ENCODE measurements around the gene MBOAT1.

The MBOAT1 gene

GRCh38 chr6:20110478-20110877 is 101.8 kb downstream of the MBOAT1 start:
- TF ChIP-seq, protein P1, sequence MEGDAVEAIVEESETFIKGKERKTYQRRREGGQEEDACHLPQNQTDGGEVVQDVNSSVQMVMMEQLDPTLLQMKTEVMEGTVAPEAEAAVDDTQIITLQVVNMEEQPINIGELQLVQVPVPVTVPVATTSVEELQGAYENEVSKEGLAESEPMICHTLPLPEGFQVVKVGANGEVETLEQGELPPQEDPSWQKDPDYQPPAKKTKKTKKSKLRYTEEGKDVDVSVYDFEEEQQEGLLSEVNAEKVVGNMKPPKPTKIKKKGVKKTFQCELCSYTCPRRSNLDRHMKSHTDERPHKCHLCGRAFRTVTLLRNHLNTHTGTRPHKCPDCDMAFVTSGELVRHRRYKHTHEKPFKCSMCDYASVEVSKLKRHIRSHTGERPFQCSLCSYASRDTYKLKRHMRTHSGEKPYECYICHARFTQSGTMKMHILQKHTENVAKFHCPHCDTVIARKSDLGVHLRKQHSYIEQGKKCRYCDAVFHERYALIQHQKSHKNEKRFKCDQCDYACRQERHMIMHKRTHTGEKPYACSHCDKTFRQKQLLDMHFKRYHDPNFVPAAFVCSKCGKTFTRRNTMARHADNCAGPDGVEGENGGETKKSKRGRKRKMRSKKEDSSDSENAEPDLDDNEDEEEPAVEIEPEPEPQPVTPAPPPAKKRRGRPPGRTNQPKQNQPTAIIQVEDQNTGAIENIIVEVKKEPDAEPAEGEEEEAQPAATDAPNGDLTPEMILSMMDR (IDR thresholded peaks at IDR 0.05), result no peak

DNA sequence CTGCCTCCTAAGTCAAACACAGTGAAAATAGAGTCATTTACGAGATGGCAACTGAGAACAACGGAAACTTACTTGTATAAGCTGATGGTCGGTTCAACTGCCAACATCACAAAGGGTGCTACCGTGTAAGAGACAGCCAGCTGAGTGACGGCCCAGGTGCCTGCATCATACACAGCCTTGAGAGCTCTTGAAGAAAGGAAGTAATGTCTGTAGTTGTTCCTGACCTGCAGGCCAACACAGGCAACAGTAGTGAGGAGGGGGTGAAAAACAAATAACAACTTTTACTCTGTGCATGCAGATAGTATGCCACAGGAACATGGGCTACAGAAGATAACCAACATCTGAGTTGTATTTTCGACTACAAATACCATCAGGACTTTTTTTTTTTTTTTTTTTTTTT is 102.7 kb downstream of the MBOAT1 start:
- TF ChIP-seq, protein P1 (IDR thresholded peaks at IDR 0.05), result no peak

DNA sequence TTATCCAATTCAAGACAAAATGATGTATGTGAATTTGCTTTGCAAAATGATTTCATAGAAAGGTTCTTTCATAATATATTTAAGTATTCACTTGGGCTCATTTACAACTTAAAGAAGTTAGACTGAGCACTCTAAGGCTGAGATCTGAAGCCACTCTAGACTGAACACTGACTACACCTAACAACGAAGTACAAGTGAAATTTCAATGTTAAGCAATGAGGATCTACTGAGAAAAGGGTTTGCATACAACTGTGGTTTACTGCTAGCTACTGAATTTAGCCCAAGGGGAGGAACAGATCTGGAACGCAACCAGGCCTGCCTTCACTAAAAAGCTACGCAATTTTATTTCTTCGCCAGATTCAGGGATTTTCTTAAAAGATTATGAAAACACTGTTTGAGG is 106.4 kb downstream of the MBOAT1 start:
- TF ChIP-seq, protein P1 (IDR thresholded peaks at IDR 0.05), result no peak

DNA sequence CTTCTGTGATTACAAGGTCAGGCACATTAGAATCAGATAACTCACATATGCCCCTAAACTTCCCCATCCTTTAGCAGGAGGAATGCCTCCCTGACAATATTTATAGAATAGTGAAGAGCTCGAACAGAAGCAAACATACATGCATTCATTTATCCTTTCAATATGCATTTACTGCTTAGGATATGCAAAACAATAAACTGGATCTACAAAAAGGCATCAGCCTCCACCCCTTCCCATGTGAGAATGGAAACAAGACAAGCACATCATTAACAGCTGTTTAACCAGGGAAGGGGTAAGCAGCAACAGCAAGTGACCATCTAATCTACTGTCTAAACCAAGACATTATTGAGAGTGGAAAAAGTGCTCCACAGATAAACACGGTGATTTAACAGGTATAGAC is 107.6 kb downstream of the MBOAT1 start:
- TF ChIP-seq, protein P1 (IDR thresholded peaks at IDR 0.05), result no peak

- TF ChIP-seq, protein P1 (IDR thresholded peaks at IDR 0.05), result no peak
These were observed 109.7 kb downstream of the MBOAT1 start for GRCh38 chr6:20102397-20103073.

DNA sequence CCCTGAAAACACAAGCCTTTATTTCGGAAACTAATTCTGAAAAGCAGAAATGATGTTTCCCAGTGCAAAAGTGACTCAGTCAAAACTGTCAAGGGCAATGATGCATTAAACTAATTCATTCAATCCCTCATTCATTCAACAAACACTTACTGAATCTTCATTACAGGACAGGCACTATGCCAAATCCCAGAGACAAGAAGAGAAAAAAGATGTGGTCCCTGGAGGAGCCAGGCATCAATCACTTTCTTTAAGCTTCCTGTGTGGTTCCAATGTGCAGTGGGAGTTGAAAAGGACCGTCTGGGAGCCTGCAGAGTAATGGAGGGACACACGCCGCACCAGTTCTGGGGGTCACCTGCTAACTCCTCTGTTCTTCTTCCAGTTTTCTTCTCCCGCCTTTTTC is 113.1 kb downstream of the MBOAT1 start:
- TF ChIP-seq, protein P1 (IDR thresholded peaks at IDR 0.05), result no peak

DNA sequence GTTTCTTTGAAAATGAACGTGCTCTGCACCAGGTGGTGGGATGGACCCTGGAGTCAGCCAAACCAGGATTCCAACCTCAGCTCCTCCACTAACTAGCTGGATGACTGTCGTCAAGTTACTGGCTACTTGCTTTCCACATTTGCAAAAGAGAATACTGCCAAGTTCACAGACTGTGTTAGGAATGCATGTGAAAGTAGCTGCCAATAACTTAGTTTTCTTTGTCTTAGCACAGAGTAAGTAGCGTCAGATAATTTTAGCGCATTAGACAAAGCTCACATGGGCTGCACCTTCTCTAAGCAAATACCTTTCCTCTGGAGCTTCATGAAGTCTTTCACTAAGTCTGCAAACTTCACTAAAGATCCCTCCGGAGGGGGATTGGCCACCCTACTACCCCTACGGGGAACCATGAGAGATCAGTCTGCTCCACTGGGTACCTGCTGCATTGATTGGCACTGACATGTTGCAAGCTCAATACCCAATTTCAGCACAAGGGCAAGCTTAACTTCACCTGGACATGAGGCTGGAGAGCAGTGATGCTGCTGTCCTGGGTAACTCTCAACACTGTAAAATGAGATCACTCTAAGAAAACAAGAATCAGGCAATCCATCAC is 113.9 kb downstream of the MBOAT1 start:
- TF ChIP-seq, protein P1 (IDR thresholded peaks at IDR 0.05), result no peak
